SU-DHL-6 (cell line): Measurements from ENCODE around the gene DRGX.

Source experiments
- H2AFZ ChIP-seq: fragments of 200-600 bp; sonication (generic); 2 replicates; pipeline ENCODE4 v1.6.1; 2014; ENCODE audit warnings: low read depth, mild to moderate bottlenecking, moderate library complexity, mixed read lengths, antibody characterized with exemption, low read length; ENCODE audit not compliant: severe bottlenecking
- H3F3A ChIP-seq: fragments of 200-600 bp; shearing (Covaris generic); 2 replicates; pipeline ENCODE4 v1.6.0; 2016; ENCODE audit warnings: antibody characterized with exemption, mild to moderate bottlenecking; ENCODE audit not compliant: insufficient read depth
- H3K27ac ChIP-seq: fragments of 200-600 bp; sonication (generic); 2 replicates; pipeline ENCODE4 v1.5.1; 2016; ENCODE audit warnings: low read depth, mild to moderate bottlenecking, low read length, moderate library complexity, mixed read lengths
- H3K27me3 ChIP-seq: fragments of 200-600 bp; sonication (generic), shearing (Covaris generic); 2 replicates; pipeline ENCODE4 v1.6.0; 2014; ENCODE audit warnings: mild to moderate bottlenecking, low read length
- H3K36me3 ChIP-seq: fragments of 200-600 bp; sonication (generic); 2 replicates; pipeline ENCODE4 v1.6.1; 2014; ENCODE audit warnings: mild to moderate bottlenecking, low read length, mixed read lengths
- H3K4me2 ChIP-seq: fragments of 300-600, 200-600 bp; shearing (Covaris generic), sonication (generic); 2 replicates; pipeline ENCODE4 v1.6.0; 2014; ENCODE audit warnings: low read length, low read depth, mild to moderate bottlenecking; ENCODE audit not compliant: poor library complexity, severe bottlenecking
- H3K4me3 ChIP-seq: fragments of 200-600 bp; sonication (generic); 2 replicates; pipeline ENCODE4 v1.5.1; 2014; ENCODE audit warnings: antibody characterized with exemption, low read length, mild to moderate bottlenecking, mixed read lengths; ENCODE audit not compliant: insufficient read depth, poor library complexity, severe bottlenecking
- H3K79me2 ChIP-seq: fragments of 200-600 bp; sonication (generic); 2 replicates; pipeline ENCODE4 v1.6.1; 2014; ENCODE audit warnings: mild to moderate bottlenecking, low read length, moderate library complexity; ENCODE audit not compliant: insufficient read depth
- H3K9ac ChIP-seq: fragments of 200-600 bp; sonication (generic); 2 replicates; pipeline ENCODE4 v1.7.0; 2014; ENCODE audit warnings: mild to moderate bottlenecking, low read length
- H3K9me2 ChIP-seq: fragments of 200-600 bp; sonication (generic); replicated peaks from 2 replicates; pipeline ENCODE4 v1.6.1; 2014; ENCODE audit warnings: low read length; ENCODE audit not compliant: insufficient read depth
- H3K9me3 ChIP-seq: fragments of 200-600 bp; sonication (generic); 2 replicates; pipeline ENCODE4 v1.6.1; 2014; ENCODE audit warnings: low read length, mixed read lengths; ENCODE audit not compliant: insufficient read depth
- H4K20me1 ChIP-seq: fragments of 200-600 bp; sonication (generic); 2 replicates; pipeline ENCODE4 v1.6.1; 2014; ENCODE audit warnings: low read depth, mild to moderate bottlenecking, antibody characterized with exemption, low read length, moderate library complexity, mixed read lengths
- EZH2phosphoT487 ChIP-seq: fragments of 200-600 bp; sonication (generic), shearing (Covaris generic); conservative IDR thresholded peaks from 2 replicates; pipeline ENCODE4 v1.6.1; 2018; ENCODE audit warnings: mild to moderate bottlenecking, antibody characterized with exemption, low read length, moderate library complexity, mixed read lengths
- TF ChIP-seq, protein P1 (sequence below): fragments of 200-600 bp; sonication (generic); IDR thresholded peaks from one replicate; pipeline ENCODE4 v1.5.1; 2017; ENCODE audit warnings: antibody characterized with exemption, mild to moderate bottlenecking, low read length, moderate library complexity; ENCODE audit not compliant: insufficient read depth, poor library complexity, severe bottlenecking

DRGX gene

DNA sequence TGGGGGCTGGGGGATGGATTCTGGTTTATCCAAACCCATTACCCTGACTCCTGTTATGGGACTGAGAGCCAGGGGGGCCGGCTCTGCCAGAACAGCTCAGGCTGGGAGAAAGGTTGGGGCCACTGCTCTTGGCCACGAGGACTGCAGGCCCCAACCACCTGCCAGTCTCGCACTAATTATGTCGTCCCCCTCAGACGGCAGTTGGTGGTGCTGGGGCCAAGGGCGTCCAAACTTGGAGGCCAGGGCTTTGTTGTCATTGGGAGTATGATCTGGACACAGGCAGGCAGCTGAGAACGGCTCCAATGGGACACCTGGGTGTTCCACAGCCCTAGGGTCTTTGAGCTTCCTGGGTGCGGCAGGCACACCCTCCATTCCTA is 34.7 kb downstream of the DRGX start:
- Histone ChIP-seq H3K79me2 (no peaks in the 10 kb centered on the region), H3K9me2 (no peaks in the 10 kb centered on the region), H3K27ac (no peak overlapping the region), H2AFZ (no peak overlapping the region), H3K27me3 (no peaks in the 10 kb centered on the region), H3K9me3 (0 out of 2 replicates have a peak, but pooled peaks cover 4% of the 10 kb centered on the region), H3K4me2 (no peak overlapping the region), H3F3A (no peaks in the 10 kb centered on the region), H3K4me3 (no peak overlapping the region), H3K36me3 (no peaks in the 10 kb centered on the region), H3K9ac (no peak overlapping the region), H4K20me1 (no peaks in the 10 kb centered on the region)
- TF ChIP-seq, protein P1, sequence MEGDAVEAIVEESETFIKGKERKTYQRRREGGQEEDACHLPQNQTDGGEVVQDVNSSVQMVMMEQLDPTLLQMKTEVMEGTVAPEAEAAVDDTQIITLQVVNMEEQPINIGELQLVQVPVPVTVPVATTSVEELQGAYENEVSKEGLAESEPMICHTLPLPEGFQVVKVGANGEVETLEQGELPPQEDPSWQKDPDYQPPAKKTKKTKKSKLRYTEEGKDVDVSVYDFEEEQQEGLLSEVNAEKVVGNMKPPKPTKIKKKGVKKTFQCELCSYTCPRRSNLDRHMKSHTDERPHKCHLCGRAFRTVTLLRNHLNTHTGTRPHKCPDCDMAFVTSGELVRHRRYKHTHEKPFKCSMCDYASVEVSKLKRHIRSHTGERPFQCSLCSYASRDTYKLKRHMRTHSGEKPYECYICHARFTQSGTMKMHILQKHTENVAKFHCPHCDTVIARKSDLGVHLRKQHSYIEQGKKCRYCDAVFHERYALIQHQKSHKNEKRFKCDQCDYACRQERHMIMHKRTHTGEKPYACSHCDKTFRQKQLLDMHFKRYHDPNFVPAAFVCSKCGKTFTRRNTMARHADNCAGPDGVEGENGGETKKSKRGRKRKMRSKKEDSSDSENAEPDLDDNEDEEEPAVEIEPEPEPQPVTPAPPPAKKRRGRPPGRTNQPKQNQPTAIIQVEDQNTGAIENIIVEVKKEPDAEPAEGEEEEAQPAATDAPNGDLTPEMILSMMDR, result no peak
- no peak for TF ChIP-seq EZH2phosphoT487

- Histone ChIP-seq H3K9me3 (0 out of 2 replicates have a peak, but pooled peaks cover 4% of the 10 kb centered on the region), H3F3A (no peaks in the 10 kb centered on the region), H3K36me3 (no peaks in the 10 kb centered on the region), H3K9me2 (no peaks in the 10 kb centered on the region), H3K4me3 (no peak overlapping the region), H4K20me1 (no peaks in the 10 kb centered on the region), H3K27me3 (no peaks in the 10 kb centered on the region), H2AFZ (no peak overlapping the region), H3K79me2 (no peaks in the 10 kb centered on the region), H3K4me2 (no peak overlapping the region), H3K27ac (no peak overlapping the region), H3K9ac (no peak overlapping the region)
- no peak for TF ChIP-seq EZH2phosphoT487
- TF ChIP-seq, protein P1, result no peak
These were observed 35.4 kb downstream of the DRGX start for GRCh38 chr10:49360271-49361177.

DNA sequence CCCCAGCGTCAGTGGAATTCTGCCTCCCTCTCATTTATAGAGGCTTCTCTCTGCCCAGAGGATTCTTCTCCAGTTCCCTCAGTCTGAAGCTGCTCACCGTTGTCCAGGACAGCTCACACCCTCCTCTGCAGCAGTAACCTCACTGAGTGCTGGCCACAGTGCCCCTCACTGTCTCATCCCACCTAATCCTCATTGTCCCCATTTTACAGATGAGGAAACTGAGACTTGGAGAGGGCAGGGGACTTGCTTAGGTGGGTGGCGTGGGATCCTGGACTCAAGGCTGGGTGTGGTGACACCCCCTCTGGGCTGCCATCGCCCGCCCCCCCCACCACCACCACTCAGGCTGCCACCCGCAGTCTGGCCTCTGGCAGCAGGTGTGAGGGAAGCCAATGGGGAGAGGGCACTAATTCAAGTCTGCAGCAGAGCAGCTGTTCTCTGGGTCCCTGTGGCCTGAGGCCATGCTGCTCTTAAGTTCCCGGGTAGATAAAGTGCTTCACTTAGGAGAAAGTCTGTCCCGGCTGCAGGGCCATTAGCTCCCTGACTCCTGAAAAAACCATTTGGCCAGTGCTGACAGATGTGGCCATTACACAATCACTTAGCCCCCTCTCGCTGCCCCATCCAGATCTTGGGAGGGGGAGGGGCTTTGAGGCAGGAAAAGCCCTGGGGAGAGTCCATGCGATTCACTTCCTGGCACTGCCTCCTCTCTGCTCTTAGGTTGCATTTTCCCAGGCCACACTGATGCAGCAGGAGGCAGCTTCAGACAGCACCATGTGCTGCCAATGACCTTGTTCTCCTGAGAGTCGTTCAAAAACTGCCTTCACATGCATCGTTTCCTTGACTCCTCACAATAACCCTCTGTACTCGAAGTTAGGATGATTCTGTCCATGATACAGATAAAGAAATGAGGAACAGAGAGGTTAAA is 36.3 kb downstream of the DRGX start:
- Histone ChIP-seq H2AFZ (no peak overlapping the region), H3K9me2 (no peaks in the 10 kb centered on the region), H3K36me3 (no peaks in the 10 kb centered on the region), H3K9ac (no peak overlapping the region), H3K27ac (no peak overlapping the region), H3F3A (no peaks in the 10 kb centered on the region), H3K4me2 (no peak overlapping the region), H3K9me3 (0 out of 2 replicates have a peak, but pooled peaks cover 4% of the 10 kb centered on the region), H3K4me3 (no peak overlapping the region), H4K20me1 (no peaks in the 10 kb centered on the region), H3K27me3 (no peaks in the 10 kb centered on the region), H3K79me2 (no peaks in the 10 kb centered on the region)
- no peak for TF ChIP-seq EZH2phosphoT487
- TF ChIP-seq, protein P1, result no peak
